Neural progenitor cell (in vitro differentiated cells): ENCODE results near the gene ALDH1A3.

Source experiments
- EZH2 ChIP-seq: fragments of 200-600 bp; sonication (generic); IDR thresholded peaks from 2 replicates; pipeline ENCODE4 v1.6.1; 2017; ENCODE audit warnings: antibody characterized with exemption, mild to moderate bottlenecking, moderate library complexity
- TF ChIP-seq, protein P1 (sequence below): fragments of 200-600 bp; sonication (generic); IDR thresholded peaks from 2 replicates; pipeline ENCODE4 v1.5.1; 2017; ENCODE audit warnings: antibody characterized with exemption, mild to moderate bottlenecking

DNA sequence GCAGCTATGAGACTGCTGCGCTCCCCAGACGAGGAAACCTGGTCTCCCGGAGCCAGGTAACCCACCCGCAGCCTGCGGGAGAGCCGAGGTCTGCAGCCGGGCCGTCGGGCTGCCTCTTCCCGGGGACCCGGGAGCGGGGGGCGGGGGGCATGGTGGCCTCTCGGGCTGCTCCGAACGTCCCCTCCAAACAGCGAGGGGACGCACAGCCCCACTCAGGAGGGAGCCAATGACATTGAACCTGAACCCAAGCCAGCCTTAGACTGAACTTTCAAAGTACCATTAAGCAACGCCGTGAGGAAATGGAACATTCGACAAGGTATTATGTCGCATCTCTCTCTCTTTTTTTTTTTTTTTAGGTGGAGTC lies 29.8 kb upstream of the ALDH1A3 start:
- TF ChIP-seq, protein P1, sequence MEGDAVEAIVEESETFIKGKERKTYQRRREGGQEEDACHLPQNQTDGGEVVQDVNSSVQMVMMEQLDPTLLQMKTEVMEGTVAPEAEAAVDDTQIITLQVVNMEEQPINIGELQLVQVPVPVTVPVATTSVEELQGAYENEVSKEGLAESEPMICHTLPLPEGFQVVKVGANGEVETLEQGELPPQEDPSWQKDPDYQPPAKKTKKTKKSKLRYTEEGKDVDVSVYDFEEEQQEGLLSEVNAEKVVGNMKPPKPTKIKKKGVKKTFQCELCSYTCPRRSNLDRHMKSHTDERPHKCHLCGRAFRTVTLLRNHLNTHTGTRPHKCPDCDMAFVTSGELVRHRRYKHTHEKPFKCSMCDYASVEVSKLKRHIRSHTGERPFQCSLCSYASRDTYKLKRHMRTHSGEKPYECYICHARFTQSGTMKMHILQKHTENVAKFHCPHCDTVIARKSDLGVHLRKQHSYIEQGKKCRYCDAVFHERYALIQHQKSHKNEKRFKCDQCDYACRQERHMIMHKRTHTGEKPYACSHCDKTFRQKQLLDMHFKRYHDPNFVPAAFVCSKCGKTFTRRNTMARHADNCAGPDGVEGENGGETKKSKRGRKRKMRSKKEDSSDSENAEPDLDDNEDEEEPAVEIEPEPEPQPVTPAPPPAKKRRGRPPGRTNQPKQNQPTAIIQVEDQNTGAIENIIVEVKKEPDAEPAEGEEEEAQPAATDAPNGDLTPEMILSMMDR: no peak
- TF ChIP-seq EZH2: no peak
